NCI-H2081 treated with DMSO at 0.1 percent for 48 hours (cell line): Measurements from ENCODE around the gene AMOTL2.

ENCODE experiments used
- DNase-seq: peaks from one replicate; lab custom pipeline; 2025; lab: John Stamatoyannopoulos, UW

AMOTL2 gene

GRCh38 chr3:134314588-134315285, 59.5 kb downstream of the AMOTL2 start:
- no peak for DNase-seq

- no peak for DNase-seq
Measured at GRCh38 chr3:134313847-134314587, 60.2 kb downstream of the AMOTL2 start.

GRCh38 chr3:134312873-134313846, 61.1 kb downstream of the AMOTL2 start:
- DNase-seq: no peak

GRCh38 chr3:134312072-134312872, 62.0 kb downstream of the AMOTL2 start:
- DNase-seq: no peak

DNA sequence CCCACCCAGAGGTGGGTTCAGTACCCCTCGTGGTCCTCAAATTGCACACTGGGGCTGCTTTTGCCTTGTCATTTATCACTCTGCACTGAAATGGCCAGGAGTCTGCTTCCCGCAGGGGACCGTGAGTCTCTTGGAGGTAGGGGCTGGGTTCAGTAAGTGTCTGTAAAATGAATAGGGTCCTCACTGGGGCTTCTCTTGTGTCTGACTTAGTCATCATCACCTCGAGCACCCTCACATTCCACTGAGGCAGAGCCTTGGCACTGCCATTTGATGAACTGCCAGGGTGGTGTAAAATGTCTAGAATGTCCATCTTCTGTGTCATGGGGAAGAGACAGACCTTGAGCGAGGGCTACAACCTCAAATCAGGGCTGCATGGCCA, 62.6 kb downstream of the AMOTL2 start:
- DNase-seq: no peak

GRCh38 chr3:134311265-134311664, 63.0 kb downstream of the AMOTL2 start:
- DNase-seq: no peak

GRCh38 chr3:134309987-134310700, 64.1 kb downstream of the AMOTL2 start:
- DNase-seq: no peak

GRCh38 chr3:134308350-134308891, 65.8 kb downstream of the AMOTL2 start:
- peak; percentile 9 for DNase-seq

DNA sequence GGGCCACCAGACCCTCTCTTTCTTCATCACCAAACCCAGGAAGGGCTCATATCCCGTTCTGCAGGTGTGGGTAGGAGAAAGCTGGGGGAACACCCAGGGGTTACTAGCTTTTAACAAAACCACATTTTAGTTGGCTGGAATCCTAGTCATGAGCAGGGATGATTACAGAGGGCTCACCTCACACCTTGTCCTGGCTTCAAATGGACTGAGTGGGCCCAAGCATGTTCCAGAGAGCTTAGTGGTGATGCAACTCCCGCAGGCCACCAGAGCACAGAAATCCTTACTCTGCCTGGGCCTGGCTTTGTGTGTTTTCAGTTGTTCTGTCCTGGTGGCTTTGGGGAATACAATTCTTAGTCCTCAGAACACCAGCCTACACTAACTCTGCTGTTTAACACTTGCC, 66.8 kb downstream of the AMOTL2 start:
- no peak for DNase-seq

DNA sequence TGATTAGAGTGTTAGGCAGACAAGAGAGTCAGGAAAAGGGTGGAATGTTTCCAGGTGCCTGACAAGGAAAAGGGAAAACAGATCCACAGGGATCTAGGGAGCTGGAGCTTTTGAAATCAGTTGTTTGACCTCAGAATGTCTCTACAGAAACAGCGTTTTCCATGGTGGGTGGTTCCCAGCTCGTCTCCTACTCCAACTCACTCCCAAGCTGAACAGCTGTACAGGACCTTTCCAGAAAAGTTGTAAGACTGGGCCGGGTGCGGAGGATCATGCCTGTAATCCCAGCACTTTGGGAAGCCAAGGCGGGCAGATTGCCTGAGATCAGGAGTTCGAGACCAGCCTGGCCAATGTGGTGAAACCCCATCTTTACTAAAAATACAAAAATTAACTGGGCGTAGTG, 67.9 kb downstream of the AMOTL2 start:
- DNase-seq: no peak
